Measurements from ENCODE around the gene LRRC17. TPM values are rescaled to one million over a fixed set of nuclear protein-coding genes. Genes with fewer than 3 reads are reported as not detected.

The LRRC17 gene
- total RNA-seq, 2 experiments from 2014 or later: not detected

DNA sequence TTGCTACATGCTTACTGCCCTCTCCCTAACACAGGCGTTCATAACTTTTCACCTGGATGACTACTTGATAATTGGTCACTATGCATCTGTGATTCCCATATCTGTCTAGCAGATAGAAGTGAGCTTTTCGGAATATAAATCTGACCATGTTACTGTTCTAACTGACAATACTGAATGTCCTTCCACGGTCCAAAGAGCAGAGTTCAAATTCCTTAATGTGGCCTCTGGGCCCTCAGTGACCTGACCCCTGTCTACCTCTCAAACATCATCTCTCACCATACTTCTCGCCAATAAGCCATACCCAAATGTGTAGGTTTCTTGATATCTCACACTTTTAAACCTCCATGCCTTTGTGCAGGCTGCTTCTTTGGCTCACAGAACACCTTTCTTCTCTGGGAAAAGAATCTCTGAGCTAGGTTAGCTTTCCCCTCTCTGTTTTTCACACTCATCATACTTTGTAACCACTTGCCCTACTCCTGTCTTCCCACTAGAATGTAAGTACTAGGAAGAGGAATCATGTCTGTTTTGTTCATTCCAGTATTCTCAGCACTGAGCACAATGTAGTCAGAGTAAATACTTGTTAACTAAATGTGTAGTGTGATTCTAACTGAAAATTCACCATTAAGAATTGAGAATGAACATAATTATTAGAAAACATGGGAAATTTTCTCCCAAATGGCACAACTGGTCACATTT, 39.2 kb upstream of the LRRC17 start:
- DNase-seq (ENCODE audit: low spot score): no peak
- Histone ChIP-seq H3K36me3 (ENCODE audit: insufficient read depth, low read length) (no peaks in the 10 kb centered on the region), H3K9me3 (ENCODE audit: low read length) (no peaks in the 10 kb centered on the region), H3K4me3 (ENCODE audit: low read depth, low read length, poor library complexity, severe bottlenecking) (no peak overlapping the region), H4K20me1 (ENCODE audit: insufficient read depth, low read length) (no peaks in the 10 kb centered on the region), H3K4me1 (ENCODE audit: insufficient read depth, low read length, poor library complexity, severe bottlenecking) (no peaks in the 10 kb centered on the region), H3K9me2 (ENCODE audit: insufficient read depth, low read length) (no peaks in the 10 kb centered on the region), H3K79me2 (ENCODE audit: insufficient read depth, low read depth, low read length) (no peaks in the 10 kb centered on the region), H2AFZ (ENCODE audit: low read length) (no peak overlapping the region), H3K4me2 (ENCODE audit: low read length) (no peak overlapping the region), H3K27ac (ENCODE audit: low read depth, low read length, poor library complexity, severe bottlenecking) (no peak overlapping the region)
- TF ChIP-seq EZH2phosphoT487 (IDR thresholded peaks at IDR 0.05; ENCODE audit: borderline replicate concordance, low read depth, low read length) (no peak), CTCF (conservative IDR thresholded peaks at IDR 0.05; ENCODE audit: low read length) (no peak)
- BruUV-seq (replicated peaks): no TSS peak
- intact Hi-C loops (cut with micrococcal nuclease; ENCODE audit: unreplicated experiment): no loop called here
- CTCF ChIA-PET (ENCODE audit: unreplicated experiment): no interaction called here
- POLR2A ChIA-PET: interaction anchor here (0.6 kb wide), 1 partner anchor 1012 kb away, joined by 3 read pairs; no protein-coding TSS in a partner anchor

DNA sequence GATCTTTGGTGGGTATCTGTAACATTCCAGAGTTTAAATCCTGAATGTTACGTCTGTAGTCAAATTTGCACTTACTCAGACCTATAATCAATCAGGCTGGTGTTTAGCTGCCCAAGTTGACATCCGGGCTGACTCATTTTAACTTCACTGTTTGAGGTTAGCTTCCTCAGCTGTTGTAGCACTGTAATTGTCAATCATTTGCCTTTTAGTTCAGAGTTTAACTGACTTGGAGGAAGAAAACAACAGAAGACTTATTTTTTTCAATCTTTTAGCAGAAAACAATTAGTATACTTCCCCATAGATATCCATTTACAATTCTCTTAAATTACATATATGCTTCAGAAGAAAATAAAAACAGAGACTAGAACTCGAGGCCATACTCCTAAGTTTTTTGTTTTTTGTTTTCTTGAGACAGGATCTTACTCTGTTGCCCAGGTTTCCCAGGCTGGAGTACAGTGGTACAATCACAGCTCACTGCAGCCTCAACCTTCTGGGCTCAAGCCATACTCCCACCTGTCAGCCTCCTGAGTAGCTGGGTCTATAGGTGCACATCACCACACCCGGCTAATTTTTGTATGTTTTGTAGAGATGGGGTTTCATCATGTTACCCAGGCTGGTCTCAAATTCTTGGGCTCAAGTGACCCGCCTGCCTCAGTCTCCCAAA, 38.5 kb upstream of the LRRC17 start:
- Histone ChIP-seq H3K9me3 (ENCODE audit: low read length) (no peaks in the 10 kb centered on the region), H4K20me1 (ENCODE audit: insufficient read depth, low read length) (no peaks in the 10 kb centered on the region), H3K4me3 (ENCODE audit: low read depth, low read length, poor library complexity, severe bottlenecking) (no peak overlapping the region), H3K4me1 (ENCODE audit: insufficient read depth, low read length, poor library complexity, severe bottlenecking) (no peaks in the 10 kb centered on the region), H3K4me2 (ENCODE audit: low read length) (no peak overlapping the region), H3K79me2 (ENCODE audit: insufficient read depth, low read depth, low read length) (no peaks in the 10 kb centered on the region), H2AFZ (ENCODE audit: low read length) (no peak overlapping the region), H3K9me2 (ENCODE audit: insufficient read depth, low read length) (no peaks in the 10 kb centered on the region), H3K27ac (ENCODE audit: low read depth, low read length, poor library complexity, severe bottlenecking) (no peak overlapping the region), H3K36me3 (ENCODE audit: insufficient read depth, low read length) (no peaks in the 10 kb centered on the region)
- POLR2A ChIA-PET: no interaction called here
- no peak for TF ChIP-seq CTCF (conservative IDR thresholded peaks at IDR 0.05; ENCODE audit: low read length)
- TF ChIP-seq EZH2phosphoT487 (IDR thresholded peaks at IDR 0.05; ENCODE audit: borderline replicate concordance, low read depth, low read length): no peak
- no TSS peak for BruUV-seq (replicated peaks)
- no peak for DNase-seq (ENCODE audit: low spot score)
- intact Hi-C loops (cut with micrococcal nuclease; ENCODE audit: unreplicated experiment): no loop called here
- CTCF ChIA-PET (ENCODE audit: unreplicated experiment): no interaction called here

DNA sequence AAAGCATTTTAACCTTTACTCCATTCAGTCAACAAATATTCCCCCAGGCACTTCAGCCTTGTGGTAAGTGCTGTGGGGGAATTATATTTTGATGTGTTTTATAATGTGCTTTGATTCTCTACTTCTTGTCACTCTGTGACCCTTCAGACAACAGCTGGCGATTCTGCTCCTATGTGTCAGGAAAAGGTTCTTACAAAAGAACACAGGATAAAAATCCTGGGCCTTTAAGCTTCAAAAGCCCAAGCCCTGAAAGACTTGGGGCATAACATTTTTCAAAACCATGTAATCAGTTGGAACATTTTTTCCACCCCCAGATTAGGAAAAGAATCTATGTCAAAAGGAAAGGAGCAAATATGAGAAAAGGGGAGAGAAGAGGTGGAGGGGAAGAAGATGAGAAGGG, 37.8 kb upstream of the LRRC17 start:
- no peak overlapping the region for H3K27ac ChIP-seq (ENCODE audit: low read depth, low read length, poor library complexity, severe bottlenecking)
- no peaks in the 10 kb centered on the region for H3K9me3 ChIP-seq (ENCODE audit: low read length)
- no peak overlapping the region for H3K4me2 ChIP-seq (ENCODE audit: low read length)
- no peak for TF ChIP-seq CTCF (conservative IDR thresholded peaks at IDR 0.05; ENCODE audit: low read length)
- TF ChIP-seq EZH2phosphoT487 (IDR thresholded peaks at IDR 0.05; ENCODE audit: borderline replicate concordance, low read depth, low read length): no peak
- no peak overlapping the region for H2AFZ ChIP-seq (ENCODE audit: low read length)
- DNase-seq (ENCODE audit: low spot score): no peak
- no TSS peak for BruUV-seq (replicated peaks)
- H3K36me3 ChIP-seq (ENCODE audit: insufficient read depth, low read length): no peaks in the 10 kb centered on the region
- ChIA-PET CTCF (ENCODE audit: unreplicated experiment) (no interaction called here), POLR2A (no interaction called here)
- intact Hi-C loops (cut with micrococcal nuclease; ENCODE audit: unreplicated experiment): no loop called here
- no peaks in the 10 kb centered on the region for H4K20me1 ChIP-seq (ENCODE audit: insufficient read depth, low read length)
- H3K4me1 ChIP-seq (ENCODE audit: insufficient read depth, low read length, poor library complexity, severe bottlenecking): no peaks in the 10 kb centered on the region
- no peak overlapping the region for H3K4me3 ChIP-seq (ENCODE audit: low read depth, low read length, poor library complexity, severe bottlenecking)
- no peaks in the 10 kb centered on the region for H3K79me2 ChIP-seq (ENCODE audit: insufficient read depth, low read depth, low read length)
- no peaks in the 10 kb centered on the region for H3K9me2 ChIP-seq (ENCODE audit: insufficient read depth, low read length)

Data from OCI-LY7 (cell line).